ENCODE results near the gene BNC2.

The BNC2 gene

DNA sequence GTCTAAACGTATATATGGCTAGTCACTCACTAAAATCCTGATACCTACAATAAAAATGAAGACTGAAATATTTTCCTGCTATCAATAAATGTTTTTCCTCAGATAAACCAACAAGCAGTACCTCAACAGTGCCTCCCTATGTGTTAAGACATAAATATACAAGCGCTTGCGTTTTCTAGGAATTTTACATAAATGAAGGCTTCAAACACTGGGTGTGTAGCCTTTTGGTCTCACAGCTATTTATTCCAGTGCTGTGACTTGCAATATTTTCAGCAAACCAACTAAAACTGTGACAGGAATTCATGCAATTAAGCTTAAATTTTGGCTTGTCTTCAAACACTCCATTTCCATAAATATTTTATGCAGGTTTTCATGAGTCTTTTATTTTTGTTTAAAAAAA is 437.0 kb downstream of the BNC2 start:
- ChIA-PET POLR2A (no interaction called here), CTCF (interaction anchor here (1.4 kb wide), 1 partner anchor 18 kb away, joined by 4 read pairs; no protein-coding TSS in a partner anchor)
- no peak for TF ChIP-seq ZNF768 (tag by site-specific recombination; IDR thresholded peaks at IDR 0.05)
- no peak for TF ChIP-seq ZNF184 (tag by site-specific recombination; IDR thresholded peaks at IDR 0.05)
- TF ChIP-seq, protein P1, sequence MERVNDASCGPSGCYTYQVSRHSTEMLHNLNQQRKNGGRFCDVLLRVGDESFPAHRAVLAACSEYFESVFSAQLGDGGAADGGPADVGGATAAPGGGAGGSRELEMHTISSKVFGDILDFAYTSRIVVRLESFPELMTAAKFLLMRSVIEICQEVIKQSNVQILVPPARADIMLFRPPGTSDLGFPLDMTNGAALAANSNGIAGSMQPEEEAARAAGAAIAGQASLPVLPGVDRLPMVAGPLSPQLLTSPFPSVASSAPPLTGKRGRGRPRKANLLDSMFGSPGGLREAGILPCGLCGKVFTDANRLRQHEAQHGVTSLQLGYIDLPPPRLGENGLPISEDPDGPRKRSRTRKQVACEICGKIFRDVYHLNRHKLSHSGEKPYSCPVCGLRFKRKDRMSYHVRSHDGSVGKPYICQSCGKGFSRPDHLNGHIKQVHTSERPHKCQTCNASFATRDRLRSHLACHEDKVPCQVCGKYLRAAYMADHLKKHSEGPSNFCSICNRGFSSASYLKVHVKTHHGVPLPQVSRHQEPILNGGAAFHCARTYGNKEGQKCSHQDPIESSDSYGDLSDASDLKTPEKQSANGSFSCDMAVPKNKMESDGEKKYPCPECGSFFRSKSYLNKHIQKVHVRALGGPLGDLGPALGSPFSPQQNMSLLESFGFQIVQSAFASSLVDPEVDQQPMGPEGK (tag by site-specific recombination; IDR thresholded peaks at IDR 0.05), result no peak

DNA sequence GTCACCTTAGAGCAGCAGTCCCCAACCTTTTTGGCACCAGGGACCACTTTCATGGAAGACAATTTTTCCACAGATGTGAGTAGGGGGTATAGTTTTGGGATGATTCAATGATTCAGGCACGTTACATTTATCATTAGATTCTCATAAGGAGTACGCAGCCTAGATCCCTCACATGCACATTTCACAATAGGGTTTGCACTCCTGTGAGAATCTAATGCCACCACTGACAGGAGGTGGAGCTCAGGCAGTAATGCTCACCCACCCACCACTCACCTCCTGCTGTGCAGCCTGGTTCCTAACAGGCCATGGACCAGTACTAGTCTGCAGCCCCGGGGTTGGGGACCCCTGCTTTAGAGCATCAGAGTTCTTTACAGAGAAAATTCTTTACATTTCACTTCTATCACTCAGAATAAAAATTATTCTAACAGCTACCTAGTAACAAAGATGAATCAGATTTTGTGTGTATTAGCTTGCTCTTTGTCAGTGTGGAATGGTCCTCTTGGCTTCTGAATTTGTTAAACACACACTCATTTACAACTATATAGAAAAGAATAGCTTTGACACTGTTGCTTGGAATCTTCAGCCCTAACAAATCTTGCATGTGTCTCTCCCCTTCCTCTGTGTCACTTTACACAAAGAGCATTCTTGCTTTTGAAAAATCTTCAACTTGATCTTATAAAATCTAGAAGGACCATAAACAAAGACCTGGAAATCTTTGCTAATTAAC is 438.6 kb downstream of the BNC2 start:
- no peaks in the 10 kb centered on the region for H3K36me3 ChIP-seq (ENCODE audit: control insufficient read depth in 2 of 2, insufficient read depth in 1 of 2, low read length in 2 of 2)
- no peaks in the 10 kb centered on the region for H3K9me3 ChIP-seq (ENCODE audit: control insufficient read depth, insufficient read depth, low read depth, low read length)
- no peak overlapping the region for H3K4me3 ChIP-seq (ENCODE audit: low read depth, low read length)
- TF ChIP-seq ZSCAN30 (tag by site-specific recombination; IDR thresholded peaks at IDR 0.05), result no peak
- no peak for TF ChIP-seq OSR2 (tag by site-specific recombination; IDR thresholded peaks at IDR 0.05)
- TF ChIP-seq, protein P2, sequence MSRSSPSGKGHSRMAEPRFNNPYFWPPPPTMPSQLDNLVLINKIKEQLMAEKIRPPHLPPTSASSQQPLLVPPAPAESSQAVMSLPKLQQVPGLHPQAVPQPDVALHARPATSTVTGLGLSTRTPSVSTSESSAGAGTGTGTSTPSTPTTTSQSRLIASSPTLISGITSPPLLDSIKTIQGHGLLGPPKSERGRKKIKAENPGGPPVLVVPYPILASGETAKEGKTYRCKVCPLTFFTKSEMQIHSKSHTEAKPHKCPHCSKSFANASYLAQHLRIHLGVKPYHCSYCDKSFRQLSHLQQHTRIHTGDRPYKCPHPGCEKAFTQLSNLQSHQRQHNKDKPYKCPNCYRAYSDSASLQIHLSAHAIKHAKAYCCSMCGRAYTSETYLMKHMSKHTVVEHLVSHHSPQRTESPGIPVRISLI (tag by site-specific recombination; IDR thresholded peaks at IDR 0.05), result no peak
- no peak for TF ChIP-seq ZNF560 (tag by site-specific recombination; IDR thresholded peaks at IDR 0.05; ENCODE audit: borderline replicate concordance)
- TF ChIP-seq, protein P3, sequence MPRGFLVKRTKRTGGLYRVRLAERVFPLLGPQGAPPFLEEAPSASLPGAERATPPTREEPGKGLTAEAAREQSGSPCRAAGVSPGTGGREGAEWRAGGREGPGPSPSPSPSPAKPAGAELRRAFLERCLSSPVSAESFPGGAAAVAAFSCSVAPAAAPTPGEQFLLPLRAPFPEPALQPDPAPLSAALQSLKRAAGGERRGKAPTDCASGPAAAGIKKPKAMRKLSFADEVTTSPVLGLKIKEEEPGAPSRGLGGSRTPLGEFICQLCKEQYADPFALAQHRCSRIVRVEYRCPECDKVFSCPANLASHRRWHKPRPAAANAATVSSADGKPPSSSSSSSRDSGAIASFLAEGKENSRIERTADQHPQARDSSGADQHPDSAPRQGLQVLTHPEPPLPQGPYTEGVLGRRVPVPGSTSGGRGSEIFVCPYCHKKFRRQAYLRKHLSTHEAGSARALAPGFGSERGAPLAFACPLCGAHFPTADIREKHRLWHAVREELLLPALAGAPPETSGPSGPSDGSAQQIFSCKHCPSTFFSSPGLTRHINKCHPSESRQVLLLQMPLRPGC (tag by site-specific recombination; IDR thresholded peaks at IDR 0.05), result no peak
- TF ChIP-seq HOXA7 (CRISPR knock-in tag; IDR thresholded peaks at IDR 0.05; ENCODE audit: borderline replicate concordance), result no peak
- TF ChIP-seq, protein P4, sequence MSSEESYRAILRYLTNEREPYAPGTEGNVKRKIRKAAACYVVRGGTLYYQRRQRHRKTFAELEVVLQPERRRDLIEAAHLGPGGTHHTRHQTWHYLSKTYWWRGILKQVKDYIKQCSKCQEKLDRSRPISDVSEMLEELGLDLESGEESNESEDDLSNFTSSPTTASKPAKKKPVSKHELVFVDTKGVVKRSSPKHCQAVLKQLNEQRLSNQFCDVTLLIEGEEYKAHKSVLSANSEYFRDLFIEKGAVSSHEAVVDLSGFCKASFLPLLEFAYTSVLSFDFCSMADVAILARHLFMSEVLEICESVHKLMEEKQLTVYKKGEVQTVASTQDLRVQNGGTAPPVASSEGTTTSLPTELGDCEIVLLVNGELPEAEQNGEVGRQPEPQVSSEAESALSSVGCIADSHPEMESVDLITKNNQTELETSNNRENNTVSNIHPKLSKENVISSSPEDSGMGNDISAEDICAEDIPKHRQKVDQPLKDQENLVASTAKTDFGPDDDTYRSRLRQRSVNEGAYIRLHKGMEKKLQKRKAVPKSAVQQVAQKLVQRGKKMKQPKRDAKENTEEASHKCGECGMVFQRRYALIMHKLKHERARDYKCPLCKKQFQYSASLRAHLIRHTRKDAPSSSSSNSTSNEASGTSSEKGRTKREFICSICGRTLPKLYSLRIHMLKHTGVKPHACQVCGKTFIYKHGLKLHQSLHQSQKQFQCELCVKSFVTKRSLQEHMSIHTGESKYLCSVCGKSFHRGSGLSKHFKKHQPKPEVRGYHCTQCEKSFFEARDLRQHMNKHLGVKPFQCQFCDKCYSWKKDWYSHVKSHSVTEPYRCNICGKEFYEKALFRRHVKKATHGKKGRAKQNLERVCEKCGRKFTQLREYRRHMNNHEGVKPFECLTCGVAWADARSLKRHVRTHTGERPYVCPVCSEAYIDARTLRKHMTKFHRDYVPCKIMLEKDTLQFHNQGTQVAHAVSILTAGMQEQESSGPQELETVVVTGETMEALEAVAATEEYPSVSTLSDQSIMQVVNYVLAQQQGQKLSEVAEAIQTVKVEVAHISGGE (tag by site-specific recombination; conservative IDR thresholded peaks at IDR 0.05; ENCODE audit: low read depth), result no peak
- no peak for TF ChIP-seq ZFHX2 (tag by site-specific recombination; conservative IDR thresholded peaks at IDR 0.05)
- no peak for TF ChIP-seq BCL11A (tag by site-specific recombination; IDR thresholded peaks at IDR 0.05; ENCODE audit: low read depth)
- no peak for TF ChIP-seq ZNF501 (tag by site-specific recombination; IDR thresholded peaks at IDR 0.05)
- TF ChIP-seq ZFP41 (tag by site-specific recombination; IDR thresholded peaks at IDR 0.05; ENCODE audit: borderline replicate concordance), result no peak
- no peak for TF ChIP-seq ZNF600 (tag by site-specific recombination; IDR thresholded peaks at IDR 0.05)
- TF ChIP-seq ZBTB20 (tag by site-specific recombination; IDR thresholded peaks at IDR 0.05), result no peak
- TF ChIP-seq MYNN (tag by site-specific recombination; IDR thresholded peaks at IDR 0.05; ENCODE audit: borderline replicate concordance), result no peak
- no peak for TF ChIP-seq ZNF155 (tag by site-specific recombination; IDR thresholded peaks at IDR 0.05)
- TF ChIP-seq ZNF426 (tag by site-specific recombination; IDR thresholded peaks at IDR 0.05), result no peak
- TF ChIP-seq, protein P5, sequence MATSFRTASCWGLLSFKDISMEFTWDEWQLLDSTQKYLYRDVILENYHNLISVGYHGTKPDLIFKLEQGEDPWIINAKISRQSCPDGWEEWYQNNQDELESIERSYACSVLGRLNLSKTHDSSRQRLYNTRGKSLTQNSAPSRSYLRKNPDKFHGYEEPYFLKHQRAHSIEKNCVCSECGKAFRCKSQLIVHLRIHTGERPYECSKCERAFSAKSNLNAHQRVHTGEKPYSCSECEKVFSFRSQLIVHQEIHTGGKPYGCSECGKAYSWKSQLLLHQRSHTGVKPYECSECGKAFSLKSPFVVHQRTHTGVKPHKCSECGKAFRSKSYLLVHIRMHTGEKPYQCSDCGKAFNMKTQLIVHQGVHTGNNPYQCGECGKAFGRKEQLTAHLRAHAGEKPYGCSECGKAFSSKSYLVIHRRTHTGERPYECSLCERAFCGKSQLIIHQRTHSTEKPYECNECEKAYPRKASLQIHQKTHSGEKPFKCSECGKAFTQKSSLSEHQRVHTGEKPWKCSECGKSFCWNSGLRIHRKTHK (tag by site-specific recombination; IDR thresholded peaks at IDR 0.05), result no peak
- ChIA-PET POLR2A (no interaction called here), CTCF (no interaction called here)
- no peaks in the 10 kb centered on the region for H3K4me1 ChIP-seq (ENCODE audit: control insufficient read depth, insufficient read depth, low read length)
- no peak overlapping the region for H3K27ac ChIP-seq (ENCODE audit: extremely low read depth, low read depth, low read length)

More for the DNA sequence above, 437.0 kb downstream of the BNC2 start:
- no peaks in the 10 kb centered on the region for H3K9me3 ChIP-seq (ENCODE audit: control insufficient read depth, insufficient read depth, low read depth, low read length)
- H3K4me3 ChIP-seq (ENCODE audit: low read depth, low read length), result no peak overlapping the region
- no peak overlapping the region for H3K27ac ChIP-seq (ENCODE audit: extremely low read depth, low read depth, low read length)
- H3K4me1 ChIP-seq (ENCODE audit: control insufficient read depth, insufficient read depth, low read length), result no peaks in the 10 kb centered on the region
- no peaks in the 10 kb centered on the region for H3K36me3 ChIP-seq (ENCODE audit: control insufficient read depth in 2 of 2, insufficient read depth in 1 of 2, low read length in 2 of 2)

Measured in HEK293 (cell line).